ENCODE results near the gene TRIM59.
A peak's percentile ranks its signal among the peaks of the same experiment; 100 is the strongest.

The TRIM59 gene

DNA sequence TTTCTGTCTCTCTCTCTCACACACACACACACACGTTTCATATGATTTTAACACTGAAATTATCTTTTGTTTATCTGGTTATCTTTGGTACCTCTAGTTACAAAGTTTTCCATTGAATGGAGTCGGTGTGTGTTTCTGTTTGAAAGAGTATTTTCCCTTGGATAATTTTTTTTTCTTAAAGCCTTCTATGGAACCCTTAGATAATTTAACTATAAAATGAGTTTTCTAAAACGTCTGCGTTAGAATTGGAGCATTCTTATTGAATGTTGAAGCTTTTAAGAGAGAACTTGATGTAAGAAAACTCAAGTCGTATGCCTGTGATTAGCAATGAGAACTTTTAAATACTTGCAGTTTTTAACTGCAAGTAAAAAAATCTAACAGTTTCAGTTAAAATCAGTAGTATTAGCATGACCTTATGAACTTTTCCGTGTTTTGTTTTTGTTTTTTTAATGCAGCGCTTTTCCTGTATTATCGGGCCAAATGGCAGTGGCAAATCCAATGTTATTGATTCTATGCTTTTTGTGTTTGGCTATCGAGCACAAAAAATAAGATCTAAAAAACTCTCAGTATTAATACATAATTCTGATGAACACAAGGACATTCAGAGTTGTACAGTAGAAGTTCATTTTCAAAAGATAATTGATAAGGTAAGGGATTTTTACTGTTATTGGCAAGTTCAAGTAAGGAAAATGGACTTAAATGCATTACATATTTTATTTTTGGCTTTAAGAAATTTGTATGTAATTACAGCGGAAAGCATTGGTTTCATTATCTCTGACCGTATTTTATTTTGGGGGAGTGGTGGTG, 47.2 kb downstream of the TRIM59 start:
- no peak for FAIRE-seq

- no peak for FAIRE-seq
Observed at GRCh38 chr3:160401291-160402095, 48.1 kb downstream of the TRIM59 start.

GRCh38 chr3:160400702-160401150, 48.9 kb downstream of the TRIM59 start:
- no peak for FAIRE-seq

DNA sequence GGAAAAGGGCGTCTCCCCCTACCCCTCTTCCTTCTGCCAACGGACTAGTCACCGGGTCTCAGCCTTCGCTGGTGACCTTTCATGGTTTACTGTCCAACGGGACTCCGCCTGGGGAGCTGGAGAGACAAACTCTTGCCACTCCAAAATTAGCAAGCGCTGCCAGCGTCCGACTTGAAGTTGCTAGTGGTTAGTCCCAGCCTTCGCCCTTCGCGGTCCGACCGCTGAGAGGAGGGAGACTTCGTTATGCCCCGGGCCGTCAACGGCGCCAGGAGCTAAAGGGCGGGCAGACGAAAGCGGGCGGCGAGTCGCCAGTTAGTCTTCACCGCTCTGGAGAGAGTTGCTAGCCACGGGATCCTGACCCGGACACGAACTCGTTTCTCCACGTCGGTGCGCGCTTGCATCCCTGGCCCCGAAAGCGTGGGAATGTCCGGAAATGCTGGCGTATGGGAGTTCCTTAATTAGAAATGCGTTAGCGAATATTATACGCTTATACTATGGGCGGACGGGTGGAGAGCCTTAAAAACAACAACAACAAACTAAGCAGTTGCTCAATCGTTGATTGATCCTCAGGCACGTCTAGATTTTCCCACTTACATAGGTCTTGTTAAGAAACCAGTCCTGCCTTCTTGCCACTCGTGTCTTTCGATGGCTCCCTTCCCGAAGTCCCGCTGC, 49.4 kb downstream of the TRIM59 start:
- no peak for FAIRE-seq

GRCh38 chr3:160399125-160400029, 50.2 kb downstream of the TRIM59 start, which contains the start of the genes IFT80 and SMC4:
Gene IFT80, minus strand, starts transcription at chr3:160399225. Its CDS starts 14,625 bp downstream, at chr3:160384600.
Gene SMC4, plus strand, starts transcription at chr3:160399650. Its CDS starts 1,177 bp downstream, at chr3:160400827.
- peak; percentile 88 for FAIRE-seq

DNA sequence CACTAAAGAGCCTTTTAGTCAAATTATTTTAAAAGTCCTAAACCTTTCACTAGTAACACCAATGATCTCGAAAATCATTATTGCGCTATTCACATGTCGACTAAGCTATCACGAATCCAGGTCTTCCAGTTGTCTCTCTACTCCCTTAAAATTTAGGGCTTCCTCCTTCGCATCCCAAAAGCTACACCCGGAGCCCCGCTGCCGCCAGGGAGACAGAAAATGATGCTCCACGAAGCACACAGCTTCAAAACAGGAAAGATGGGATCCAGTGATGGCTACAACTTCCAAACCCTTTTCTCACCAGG, 50.8 kb downstream of the TRIM59 start:
- FAIRE-seq: no peak

GRCh38 chr3:160395297-160395696, 54.3 kb downstream of the TRIM59 start:
- no peak for FAIRE-seq

GRCh38 chr3:160394009-160394392, 55.6 kb downstream of the TRIM59 start:
- FAIRE-seq: no peak

DNA sequence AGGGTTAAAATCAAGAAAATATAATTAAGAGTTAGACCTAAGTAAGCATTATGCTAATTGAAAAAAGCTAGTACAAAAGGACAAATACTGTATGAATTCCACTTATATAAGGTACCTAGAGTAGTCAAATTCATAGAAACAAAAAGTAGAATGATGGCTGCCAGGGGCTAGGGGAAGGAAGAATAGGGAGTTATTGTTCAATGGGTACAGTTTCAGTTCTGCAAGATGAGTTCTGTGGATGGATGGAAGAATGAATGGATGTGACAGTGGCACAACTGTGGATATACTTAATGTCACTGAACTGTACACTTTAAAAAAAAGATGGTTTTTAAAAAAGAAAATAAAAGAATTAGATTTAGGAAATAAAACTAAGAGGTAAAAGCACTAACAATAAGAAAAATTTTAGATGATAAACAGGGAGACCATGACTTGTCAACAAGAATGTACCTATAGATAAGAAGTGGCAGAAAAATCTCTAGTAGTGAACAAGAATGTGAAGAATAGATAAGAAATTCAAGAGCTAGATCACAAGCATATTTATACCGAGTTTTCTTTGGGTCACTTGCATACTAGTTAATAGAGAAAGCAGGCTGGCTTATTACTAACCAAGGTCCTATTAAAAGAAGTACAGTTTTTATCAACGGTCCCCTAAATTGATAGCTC, 56.1 kb downstream of the TRIM59 start:
- no peak for FAIRE-seq

GRCh38 chr3:160392798-160393197, 56.8 kb downstream of the TRIM59 start:
- no peak for FAIRE-seq

GRCh38 chr3:160390565-160391138, 58.9 kb downstream of the TRIM59 start:
- FAIRE-seq: no peak
